Activated CD8-positive, alpha-beta memory T cell treated with anti-CD3 and anti-CD28 coated beads, Interleukin-2, amount 50 U/mL, for 4 hours (primary cell): ENCODE results near the gene GNG12.

Experiments
- DNase-seq: peaks from one replicate; pipeline ENCODE4 v3.0.0-alpha.2; 2020

Gene GNG12

DNA sequence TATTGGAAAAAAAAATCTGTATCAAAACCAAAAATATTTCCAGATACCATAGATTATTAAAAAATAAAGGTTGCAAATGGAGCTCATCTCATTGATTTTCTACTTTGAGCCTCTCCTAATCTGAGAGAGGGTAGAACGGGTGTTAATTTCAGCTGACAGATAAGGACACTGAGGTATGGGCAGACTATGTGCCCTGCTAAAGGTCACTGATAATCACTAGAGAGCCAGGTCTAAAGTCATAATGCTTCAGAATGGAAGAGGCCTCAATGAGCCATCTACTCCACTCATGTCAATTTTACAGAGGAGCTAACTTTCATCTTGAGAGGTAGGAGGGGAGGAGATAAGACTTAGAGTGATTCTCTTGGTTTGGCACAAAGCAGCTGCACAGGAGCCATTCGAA, 21.0 kb downstream of the GNG12 start:
- DNase-seq = no peak

DNA sequence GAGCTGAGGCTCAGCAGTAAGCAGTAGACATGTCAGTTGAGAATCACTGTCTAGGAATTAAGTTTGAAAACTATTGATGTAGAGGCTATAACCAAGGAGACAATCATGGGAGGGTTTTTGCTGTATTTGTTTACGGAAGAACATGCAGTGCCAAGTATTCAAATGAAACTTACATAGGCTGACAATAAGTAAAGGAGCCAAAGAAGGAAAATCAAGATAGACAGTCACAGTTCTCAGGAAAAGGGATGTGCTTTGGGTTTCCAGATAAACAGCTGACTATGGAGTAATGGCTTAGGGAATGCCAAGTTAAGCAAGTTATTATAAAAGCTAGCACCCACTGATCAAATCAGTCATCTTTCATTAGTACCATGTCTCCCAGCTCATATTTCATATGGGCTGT, 21.5 kb downstream of the GNG12 start:
- no peak for DNase-seq

DNA sequence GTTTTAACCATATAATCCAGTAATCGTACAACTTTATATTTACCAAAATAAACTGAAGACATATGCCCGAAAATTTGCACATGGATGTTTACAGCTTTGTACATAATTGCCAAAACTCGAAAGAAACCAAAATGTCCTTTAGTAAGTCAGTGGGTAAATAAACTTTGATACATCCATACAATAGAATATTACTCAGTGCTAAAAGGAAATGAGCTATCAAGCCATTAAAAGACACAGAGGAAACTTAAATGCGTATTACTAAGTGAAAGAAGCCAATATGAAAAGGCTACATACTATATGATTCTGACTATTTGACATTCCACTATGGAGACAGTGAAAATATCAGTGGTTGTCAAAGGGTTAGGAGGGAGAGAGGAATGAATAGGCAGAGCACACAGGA, 23.4 kb downstream of the GNG12 start:
- DNase-seq = no peak

DNA sequence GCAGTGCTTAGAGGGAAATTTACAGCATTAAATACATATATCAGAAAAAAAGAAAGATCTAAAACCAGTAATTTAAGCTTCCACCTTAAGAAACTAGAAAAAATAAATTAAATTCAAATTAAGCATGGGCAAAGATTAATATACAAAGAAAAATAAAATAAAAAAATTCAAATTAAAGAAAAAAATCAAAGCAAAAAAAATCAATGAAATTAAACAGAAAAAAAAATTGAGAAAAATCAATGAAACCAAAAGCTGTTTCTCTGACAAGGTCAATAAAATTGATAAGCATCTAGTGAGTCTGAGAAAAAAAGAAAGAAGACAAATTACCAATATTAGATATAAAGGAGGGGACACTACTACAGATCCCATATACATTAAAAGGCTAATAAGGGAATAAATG, 26.0 kb downstream of the GNG12 start:
- DNase-seq = no peak

DNA sequence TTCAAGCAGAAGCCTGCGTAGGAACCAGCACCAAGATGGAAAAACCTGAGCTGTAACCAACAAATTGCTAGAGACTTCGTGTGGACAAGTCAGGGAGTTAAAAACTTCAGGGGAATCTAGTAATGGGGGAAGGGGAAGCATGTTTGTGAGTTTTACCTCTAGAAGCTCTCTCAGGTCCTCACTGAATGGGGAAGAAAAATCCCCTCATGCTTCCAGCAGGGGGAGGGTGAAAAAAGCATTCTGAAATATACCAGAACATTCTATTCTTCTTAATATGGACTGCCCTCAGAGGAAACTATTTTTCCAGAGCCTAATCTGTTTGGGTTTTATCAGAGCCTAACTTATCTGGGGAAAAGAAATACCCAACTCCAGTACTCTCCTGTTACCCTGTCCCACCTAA, 28.6 kb downstream of the GNG12 start:
- DNase-seq = no peak

DNA sequence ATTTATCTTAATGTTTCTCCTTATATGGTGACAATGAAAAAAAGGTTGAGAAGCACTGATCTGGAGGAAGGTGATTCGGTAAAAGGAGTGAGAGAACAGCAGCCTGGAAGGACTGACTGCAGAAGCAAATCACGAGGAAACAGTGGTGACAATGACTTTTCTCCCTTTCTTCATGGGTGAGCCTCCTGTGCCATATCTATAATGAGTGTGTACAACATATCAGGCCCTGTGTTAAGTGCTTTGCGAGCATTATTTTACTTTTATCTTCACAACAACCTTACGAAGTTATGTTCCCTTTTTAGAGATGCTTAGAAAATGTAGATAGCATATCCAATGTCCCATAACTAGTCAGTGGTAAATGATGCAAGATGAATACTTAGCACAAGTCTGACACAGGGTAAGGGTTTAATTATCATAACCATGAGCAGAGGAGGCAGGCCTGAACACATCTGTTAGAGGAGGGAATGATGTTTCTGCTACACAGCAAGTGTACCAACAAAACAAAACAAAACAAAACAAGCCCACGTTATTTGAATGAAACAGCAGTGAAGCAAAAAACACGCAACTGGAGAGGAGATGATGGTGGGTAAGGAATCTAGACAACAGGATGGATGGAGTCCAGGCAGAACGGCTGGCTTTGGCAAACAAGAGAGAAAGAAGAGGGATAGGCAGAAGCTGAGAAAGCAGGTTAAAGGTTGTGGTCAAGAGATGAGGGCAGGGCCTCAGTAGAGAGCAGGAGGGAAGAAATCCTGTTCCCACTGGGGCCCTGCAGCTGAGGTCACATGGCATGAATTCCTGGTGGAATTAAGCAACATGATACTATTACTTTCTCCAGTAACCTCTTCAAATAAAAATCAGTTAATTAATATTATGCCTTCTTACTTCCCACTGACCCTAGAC, 29.6 kb downstream of the GNG12 start:
- DNase-seq = no peak

DNA sequence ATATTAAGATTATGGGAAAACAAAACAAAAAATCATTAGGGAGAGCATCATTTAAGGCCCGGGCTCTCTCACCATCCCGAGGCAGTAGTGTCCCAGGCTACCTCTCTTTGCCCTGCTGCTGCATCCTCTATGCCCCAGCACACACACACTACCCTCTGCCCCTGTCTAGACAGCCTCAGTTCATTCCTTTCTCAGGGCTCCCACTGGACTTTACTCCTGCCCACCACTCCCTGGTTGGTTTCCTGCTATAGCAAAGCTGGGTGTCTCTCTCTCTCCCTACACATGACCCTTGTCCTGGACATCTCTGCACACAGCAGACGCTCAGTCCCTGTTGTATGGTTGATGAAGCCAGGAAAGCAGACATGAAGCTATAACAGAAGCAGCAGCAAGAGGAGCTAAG, 30.7 kb downstream of the GNG12 start:
- no peak for DNase-seq

DNA sequence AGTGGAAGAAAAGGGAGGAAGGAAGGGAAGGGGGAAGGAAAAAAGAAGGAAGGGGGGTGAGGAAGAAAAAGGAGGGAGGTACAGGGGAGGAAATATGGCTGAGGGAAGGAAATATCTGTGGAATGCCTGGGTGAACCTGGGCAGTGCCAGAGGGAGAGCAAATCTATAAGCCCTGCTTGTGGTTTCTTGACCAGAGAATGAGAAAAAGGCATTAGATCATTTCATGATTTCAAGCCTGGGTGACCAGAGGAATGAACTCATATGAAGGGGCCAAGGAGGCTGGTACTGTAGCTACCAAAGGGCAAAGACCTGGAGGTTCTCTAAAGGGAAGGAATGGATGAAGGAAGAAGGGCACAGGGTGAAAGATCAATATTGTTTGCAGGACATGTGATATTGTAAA, 31.4 kb downstream of the GNG12 start:
- no peak for DNase-seq

DNA sequence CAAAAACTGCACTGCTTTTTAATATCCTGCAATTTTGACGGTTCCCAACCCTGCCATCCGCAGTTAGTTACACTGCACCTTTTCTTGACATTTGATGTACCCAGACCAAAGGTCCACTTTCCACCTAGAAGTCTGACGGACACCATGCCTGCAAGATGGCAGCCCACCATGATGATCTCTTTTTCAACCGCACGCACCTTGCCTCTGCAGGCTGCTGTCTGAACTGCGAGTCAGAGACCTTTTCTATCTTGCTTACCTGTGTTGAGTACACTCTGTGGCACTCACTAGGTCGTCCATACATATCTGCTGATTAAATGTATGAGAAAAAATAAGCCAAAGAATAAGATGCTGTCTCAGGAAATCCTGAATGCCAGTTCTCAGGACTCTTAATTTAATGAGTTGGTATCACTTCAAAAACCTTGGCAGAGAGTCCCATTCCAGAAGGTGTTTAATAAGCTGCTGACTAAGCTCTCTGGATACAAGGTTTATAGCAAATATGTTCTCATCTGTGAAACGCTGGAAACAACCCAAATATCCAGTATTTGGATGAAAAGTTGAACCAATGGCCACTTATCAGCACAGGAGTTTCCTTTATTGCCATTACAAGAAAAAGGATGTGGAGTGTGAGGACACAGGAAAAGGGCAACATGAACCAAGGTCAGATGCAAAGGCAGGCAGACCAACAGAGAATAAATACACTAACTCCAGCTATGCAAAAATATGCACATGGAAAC, 37.9 kb downstream of the GNG12 start:
- DNase-seq = no peak

DNA sequence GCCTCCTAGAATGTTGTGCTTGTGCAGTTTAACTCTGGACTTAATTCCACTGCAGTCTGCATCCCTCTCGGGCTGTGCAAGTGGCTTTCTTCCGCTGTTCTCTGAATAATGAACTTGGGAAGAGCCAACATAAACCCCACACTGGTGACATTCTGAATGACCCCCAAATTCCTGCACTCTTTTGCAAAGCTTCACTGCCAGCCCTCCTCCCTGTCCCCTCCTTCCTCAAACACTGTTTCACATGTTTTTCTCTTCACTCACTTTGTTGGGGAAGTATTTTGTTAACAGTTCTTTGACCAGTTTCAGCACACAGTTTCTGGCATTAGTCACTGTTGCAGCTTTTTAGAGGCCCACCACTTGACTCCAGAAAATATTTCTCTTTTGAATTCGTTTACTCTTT, 39.7 kb downstream of the GNG12 start:
- no peak for DNase-seq

DNA sequence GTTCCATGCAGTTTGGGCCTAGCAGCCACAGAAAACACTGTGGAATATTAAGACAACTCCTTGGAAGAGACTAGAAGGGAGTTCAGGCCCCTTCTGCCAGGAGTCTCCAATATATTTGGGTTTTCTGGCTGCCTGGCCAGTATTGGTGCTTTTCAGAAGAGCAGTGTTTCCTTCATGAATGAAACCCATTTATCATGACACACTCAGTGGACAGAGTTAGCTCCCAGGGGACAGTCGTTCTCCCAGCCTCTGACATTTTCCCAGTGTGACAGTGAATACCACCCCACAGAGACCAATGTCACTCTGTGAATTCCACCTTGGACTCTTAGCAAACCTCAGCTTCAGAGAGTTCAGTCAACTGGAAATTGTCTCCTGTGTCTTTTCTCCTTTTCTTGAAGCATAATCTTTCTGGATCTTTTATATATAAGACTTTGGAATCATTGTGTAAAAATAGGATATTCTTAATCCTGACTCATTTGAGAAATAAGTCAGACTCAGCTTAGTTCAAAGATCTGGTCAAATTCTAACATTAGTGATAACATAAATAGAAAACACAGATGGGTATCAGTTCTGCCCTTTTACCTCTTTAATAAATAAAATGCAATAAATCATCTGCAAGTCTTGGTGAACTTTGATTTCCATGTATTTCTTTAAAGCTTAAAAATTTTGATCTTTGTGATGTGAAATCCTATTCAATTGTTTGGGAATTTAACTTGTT, 40.4 kb downstream of the GNG12 start:
- DNase-seq = no peak

DNA sequence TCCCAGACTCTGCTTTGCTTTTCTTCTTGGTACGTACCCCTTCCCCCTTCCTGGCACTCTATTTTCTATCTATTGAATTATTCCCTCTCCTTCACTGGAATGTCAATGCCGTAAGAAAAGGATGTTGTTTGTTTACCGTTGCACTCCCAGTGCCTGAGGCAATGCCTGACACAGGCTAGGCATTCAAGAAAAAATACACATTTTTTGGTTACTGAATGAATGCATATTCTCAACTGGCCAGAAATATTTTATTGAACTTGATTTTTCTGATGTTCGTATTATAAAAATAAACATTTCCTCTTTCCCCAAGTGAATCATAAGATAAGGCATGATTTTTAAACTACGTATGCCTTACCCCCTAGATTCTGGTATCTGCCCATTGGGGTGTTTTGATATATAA, 41.2 kb downstream of the GNG12 start:
- no peak for DNase-seq

DNA sequence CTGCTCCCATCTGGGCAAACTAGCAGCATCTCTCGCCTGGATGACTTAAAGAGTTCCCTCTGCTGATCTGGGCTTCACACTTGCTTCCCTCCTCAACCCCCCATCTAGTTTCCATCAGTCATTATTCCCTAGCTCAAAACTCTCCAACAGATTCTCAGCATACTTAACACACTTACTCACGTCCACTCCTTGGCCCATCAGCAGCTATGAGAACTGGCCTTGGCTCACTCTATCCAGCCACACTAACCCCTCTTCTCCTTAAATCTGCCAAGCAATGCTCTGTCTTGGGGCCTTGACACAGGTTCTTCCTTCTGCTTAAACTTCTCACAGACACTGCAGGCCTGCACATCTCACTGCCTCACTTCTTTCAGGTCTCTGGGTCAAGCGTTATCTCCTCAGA, 41.6 kb downstream of the GNG12 start:
- DNase-seq = no peak

DNA sequence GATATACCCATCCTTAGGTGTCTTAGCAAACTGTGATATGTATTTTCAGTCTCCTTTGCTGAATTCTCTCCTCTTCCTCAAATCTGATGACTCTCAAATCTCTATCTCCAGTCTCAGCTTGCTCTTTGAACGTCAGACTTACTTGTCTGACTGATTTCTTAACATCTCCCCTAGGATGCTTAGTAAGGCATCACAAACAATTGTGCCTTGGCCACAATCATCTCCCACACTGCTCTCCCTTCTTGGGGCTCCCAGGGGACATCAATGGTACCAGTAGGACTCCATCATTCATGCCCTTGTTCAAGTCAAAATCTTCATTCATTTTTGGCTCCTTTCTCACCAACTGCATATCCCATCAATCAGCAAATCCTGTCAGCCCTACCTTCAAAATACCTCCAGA, 42.0 kb downstream of the GNG12 start:
- no peak for DNase-seq

DNA sequence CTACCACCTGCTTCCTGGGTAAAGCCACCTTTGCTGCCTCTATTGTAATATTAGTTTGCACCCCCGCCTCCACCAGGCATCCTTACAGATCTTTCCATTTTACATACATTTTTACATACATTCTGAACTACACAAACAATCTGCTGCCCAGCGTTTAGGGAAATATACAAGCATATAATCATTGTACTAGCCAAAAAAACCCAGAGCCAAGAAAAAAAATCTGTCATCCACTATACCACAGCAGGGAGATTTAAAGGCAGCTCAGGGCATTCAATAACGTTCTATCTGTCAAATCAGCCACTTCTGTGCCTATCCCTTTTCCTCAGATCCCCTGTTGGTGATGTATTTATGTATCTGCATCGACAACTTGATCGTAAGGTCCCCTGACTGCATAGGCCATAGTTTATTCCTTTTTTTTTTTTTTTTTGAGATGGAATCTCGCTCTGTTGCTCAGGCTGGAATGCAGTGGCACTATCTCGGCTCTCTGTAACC, 43.0 kb downstream of the GNG12 start:
- DNase-seq = no peak

DNA sequence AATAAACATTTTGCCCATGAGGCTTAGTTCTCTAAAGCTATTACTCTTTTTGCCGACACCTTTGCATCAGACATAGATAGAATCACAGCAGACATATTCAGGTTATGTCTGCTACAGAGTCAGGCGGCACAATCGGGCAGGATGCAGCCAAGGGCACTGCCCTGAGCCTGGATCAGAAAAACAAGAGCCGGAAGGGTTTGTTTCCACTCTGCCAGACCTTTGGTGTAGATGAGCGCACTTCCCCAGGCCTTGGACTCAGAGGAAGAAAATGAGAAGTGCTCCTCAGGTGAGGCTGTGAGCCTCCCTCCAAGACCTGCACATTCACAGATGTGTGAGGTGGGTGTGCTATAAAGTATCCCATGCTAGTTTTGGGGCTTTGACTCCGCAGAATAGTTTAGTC, 43.7 kb downstream of the GNG12 start:
- no peak for DNase-seq

DNA sequence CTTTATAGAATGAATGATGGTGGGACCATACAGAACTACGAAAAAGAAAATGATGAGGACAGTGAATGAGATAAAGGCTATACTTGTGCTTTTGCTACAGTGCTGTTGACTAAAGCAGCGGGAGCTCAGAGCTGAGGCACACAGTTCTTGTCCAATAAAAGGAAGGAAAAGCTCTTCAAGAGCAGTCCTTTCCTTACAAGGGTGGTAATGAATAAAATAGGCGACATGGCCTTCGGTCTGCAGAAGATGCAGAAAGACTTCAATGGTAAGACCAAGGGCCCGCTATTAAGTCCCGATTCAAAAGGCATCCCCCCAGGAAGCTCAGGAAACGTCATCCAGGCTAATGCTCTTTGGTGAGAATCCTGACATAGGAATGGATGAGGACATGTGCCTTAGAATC, 44.4 kb downstream of the GNG12 start:
- DNase-seq = no peak

DNA sequence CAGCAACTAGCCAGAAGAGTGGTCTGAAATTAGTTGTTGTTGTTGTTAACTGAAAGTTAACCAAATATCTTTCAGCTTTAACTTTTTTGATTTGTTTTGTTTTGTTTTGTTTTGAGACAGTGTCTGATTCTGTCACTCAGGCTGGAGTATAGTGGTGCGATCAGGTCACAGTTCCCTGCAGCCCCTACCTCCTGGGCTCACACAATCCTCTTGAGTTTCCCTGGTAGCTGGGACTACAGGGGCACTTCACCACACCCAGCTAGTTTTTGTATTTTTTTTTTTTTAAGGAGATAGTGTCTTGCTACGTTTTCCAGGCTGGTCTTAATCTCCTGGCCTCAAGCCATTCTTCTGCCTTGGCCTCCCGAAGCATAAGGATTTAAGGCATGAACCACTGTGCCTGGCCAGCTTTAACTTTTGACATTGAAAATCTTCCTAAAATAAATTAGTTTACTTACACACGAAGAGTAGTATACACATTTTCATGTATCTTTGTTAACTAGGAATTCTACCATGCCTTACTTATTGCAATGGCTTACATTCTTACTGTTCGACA, 45.0 kb downstream of the GNG12 start:
- no peak for DNase-seq

DNA sequence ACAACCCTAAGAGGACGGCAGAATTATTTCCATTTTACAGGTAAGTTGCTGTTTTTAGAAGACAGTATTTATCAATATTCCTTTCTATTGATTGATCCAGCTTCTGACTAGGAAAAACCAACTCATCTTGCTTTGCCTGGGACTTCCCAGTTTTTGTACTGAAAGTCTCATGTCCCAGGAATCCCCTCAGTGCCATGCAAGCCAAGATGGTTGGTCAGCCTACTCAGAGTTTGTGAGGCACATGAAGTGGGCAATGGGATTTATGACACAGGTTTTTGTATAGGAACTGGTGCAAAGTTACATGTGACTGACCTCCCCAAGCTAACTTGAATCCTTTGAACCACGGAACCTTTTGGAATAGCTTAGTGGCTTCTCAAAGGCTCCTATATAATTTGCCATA, 45.5 kb downstream of the GNG12 start:
- no peak for DNase-seq

DNA sequence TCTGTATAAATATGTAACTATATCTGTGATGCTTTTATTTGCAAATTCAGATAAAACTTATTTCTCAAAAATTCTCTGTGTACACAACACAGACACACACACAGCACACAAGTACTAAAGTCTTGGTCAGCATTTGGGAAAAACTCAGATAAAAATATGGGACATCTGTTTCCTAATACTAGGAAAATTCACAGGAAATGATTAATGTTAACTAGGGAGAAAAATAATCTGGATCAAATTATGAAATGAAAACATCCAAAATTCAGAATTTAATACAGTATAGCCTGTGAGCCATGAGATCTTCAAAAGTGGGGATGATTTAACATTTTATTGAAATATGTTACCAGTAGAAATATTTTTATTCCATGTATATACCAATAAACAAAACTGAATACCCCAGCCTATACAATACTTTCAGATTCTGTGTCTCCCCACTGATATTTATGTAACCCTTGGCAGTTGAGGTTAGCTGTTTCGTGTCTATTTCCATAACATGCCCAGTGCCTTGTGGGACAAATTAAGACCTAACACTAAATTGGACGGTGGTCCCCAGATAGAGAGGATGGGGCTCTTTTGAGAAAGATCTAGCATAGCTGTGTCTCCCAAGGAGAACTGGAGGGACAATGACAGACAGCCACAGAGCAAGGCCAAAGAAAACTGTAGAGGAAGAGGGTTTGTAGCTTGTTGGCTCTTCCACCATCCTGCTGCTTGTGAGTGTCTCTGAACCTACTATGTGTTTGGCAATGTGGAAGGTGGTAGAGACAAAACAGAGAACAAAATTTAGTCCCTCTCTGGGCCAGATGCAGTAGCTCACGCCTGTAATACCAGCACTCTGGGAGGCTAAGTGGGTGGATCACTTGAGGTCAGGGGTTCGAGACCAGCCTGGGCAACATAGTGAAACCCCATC, 47.2 kb downstream of the GNG12 start:
- no peak for DNase-seq

DNA sequence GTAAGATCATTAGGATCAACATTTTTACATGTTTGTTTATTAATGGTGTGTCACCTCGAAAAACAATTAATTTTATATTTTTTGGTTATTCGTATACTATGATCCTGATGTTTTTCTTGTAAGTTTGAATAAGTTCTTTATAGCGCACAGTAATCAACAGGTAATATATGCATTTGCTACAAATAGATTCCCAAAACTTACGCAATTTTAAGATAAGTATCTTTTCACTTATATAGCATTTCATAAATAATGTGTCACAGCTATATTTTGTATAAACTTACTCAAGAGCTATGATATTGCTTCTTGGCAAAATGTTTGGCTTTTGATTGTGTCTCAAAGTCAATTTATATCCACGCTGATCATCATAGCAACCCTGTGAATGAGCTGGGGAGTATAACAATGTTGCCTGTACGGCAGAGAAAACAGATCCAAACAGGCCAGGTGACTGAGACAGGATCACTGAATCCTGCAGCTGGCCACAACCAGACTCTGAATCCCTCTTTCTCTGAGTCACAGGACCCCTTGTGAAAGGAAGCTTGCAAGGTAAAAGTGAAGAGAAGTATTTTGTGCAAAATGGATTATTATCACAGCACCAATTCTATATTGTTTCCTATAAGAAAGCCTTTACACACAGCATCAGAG, 48.6 kb downstream of the GNG12 start:
- DNase-seq = no peak

DNA sequence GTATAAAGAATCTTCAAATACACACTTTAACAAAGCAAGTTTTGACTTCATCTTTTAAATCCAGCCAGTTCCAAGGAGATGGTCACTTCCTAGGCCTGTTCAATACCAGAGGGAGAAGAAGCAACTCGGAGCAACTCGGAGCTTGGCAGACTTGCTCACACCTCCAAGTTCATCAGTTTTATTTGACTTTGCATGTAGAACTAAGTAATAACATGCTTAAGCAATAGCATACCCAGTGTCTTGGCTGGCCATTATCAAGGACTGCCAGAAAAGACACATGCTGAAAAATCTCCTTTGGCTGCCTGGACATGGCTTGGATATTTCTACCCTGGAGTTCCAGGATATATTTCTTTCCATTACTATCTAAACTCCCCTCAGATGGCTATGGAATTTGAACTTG, 52.6 kb downstream of the GNG12 start:
- no peak for DNase-seq
